HG03520 (cell line): ENCODE results near the gene DOK3.
A peak's percentile ranks its signal among the peaks of the same experiment; 100 is the strongest.

Source experiments
- ATAC-seq: cut with Tn5 transposase; IDR thresholded peaks from one replicate; pipeline ENCODE4 v1.9.1; 2021; ENCODE audit warnings: mild to moderate bottlenecking, moderate library complexity; ENCODE audit not compliant: unreplicated experiment

DOK3 gene, protein sequence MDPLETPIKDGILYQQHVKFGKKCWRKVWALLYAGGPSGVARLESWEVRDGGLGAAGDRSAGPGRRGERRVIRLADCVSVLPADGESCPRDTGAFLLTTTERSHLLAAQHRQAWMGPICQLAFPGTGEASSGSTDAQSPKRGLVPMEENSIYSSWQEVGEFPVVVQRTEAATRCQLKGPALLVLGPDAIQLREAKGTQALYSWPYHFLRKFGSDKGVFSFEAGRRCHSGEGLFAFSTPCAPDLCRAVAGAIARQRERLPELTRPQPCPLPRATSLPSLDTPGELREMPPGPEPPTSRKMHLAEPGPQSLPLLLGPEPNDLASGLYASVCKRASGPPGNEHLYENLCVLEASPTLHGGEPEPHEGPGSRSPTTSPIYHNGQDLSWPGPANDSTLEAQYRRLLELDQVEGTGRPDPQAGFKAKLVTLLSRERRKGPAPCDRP

DNA sequence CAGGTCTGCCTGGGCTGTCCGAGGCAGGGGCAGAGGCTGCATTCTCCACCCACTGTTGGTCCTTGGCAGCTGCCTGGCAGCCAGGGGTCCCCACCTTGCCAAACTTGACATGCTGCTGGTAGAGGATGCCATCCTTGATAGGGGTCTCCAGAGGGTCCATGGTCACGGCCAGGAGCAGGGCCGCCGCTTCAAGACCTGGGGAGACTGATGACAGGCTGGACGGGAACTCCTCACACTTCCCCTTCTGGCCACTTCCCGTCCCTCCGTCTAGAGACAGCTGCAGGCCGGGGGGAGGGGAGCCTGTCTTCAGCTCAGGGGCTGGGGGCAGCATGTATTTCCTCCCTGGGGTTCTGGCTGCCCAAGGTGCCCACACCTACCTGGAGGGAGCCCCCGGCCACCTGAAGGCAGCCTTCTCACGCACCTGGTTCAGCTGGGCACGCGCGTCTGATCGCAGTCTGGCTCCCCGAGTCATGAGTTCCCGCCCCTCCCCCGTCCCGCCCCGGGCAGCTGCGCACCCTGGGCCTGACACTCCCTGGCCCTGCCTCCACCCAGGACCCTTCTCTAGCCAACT, at the start of gene DOK3:
TSS of gene DOK3 (minus strand) at position 446 of the 571 bp plus-strand sequence. CDS start at position 160, 286 bp downstream.
- ATAC-seq: peak; percentile 24

- no peak for ATAC-seq
These were observed 48.2 kb upstream of the DOK3 start for GRCh38 chr5:177557796-177558195.

GRCh38 chr5:177557041-177557647, 47.5 kb upstream of the DOK3 start:
- no peak for ATAC-seq

DNA sequence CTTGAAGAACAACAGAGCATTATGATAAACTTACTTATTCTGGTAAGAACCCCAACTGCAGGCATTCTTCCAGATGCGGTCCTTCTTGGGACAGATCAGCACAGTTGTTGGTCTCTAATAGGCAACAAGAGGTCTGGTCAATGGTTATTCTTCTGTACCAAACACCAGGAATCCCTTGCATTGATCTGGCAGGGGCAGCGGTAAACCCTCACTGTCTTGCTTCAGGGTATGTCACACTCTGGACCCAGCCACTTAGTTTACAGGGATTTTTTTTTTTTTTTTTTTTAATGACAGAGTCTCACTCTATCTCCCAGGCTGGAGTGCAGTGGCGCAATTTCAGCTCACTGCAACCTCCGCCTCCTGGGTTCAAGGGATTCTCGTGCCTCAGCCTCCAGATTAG, 46.0 kb upstream of the DOK3 start:
- ATAC-seq: no peak

DNA sequence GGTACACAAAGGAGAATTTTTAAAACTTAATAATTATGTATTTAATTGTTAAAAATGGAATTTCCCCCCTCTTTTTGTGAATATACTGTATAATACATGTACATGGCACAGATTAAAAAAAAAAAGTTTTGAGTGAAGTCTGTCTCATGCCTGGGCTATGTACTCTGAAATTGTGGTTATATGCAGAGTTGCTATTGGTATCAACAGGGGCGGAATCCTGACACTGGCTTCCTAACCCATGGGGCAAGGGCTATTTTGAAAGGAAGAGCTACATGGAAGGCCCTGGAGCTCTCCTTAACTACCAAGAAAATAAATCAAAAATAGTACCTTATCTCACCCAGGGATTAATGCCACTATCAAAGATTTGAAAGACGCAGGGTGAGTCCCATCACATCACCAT, 45.6 kb upstream of the DOK3 start:
- no peak for ATAC-seq

DNA sequence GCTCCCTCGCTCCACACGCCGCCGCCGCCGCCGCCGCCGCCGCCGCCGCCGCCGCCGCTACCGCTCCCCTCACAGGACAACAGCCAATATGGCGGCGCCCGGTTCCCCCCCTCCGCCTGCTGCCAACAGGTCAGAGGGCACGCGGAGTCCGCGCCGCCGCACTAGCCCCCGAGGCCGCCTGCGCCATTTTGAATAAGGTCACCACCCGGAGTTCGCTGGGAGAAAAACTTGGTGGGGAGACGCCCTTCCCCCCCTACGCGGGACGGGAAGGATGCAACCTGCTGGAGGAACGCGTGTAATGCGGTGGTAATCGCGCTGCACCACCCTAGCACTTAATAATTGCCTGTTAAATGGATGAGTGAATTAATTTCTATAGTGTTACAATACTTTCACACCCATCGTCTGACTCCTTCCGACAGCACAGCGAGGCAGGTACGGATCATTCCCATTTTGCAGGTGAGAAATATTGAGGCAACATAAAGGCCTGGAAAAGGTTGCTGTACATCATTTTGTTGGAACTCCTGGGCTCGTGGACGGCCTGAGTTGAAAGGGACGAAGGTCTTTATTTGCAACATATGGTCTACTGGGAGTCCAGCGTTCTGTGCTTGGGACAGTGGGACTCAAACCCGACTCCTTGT, 45.0 kb upstream of the DOK3 start, which contains the start of gene FAM193B:
TSS of gene FAM193B (minus strand) at position 90 of the 638 bp plus-strand sequence. CDS start 105 bp downstream, outside the sequence.
- peak; percentile 80 for ATAC-seq

- peak; percentile 45 for ATAC-seq
These were observed 44.2 kb upstream of the DOK3 start for GRCh38 chr5:177553671-177554429.

DNA sequence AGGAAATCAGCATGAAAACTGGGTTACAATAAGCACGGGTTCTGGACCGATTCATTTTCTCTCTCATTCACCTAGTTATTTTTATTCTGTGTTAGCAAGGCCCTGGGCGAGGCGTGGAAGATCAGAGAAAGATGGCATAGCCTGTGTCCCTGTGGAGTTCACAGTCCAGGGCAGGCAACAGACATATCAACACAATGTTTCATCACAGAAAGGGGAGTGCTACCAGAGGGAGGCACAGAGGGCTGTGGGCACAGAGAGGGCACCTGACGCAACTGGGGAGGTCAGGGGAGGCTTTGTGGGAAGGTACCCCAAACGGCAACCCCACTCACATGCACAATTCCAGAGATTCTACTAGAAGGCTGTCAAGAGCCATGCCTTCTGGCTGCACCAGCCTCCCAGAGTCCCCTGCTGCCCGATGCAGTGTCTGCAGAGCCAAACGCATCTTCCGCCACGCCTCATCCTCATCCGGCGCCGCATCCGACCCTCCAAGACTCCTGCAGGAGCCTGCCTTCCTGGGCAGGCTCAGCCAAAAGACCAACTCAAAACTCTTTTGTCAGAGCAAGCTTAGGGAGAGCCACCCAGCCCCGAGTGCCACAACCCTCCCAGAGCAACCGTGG, 43.3 kb upstream of the DOK3 start:
- ATAC-seq: no peak

GRCh38 chr5:177550122-177550521, 40.5 kb upstream of the DOK3 start:
- no peak for ATAC-seq

DNA sequence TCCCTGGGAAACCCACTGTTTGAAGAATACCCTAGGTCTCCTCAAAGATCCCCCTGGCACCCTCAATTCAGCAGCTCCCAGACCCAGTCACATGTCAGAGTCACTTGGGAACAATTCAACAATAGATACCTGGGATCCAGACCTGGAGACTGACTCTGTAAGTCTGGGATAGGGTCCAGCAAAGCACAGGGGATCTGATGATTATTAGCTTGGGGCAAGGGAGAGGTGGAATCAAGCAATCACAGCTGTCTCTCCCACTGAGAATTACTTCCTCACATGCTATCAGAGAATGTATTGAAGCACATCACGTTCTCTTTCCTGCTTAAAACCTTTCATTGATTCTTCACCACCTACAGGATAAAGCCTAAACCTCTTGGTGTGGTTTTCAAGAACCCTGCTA, 38.9 kb upstream of the DOK3 start:
- no peak for ATAC-seq

GRCh38 chr5:177547736-177548135, 38.1 kb upstream of the DOK3 start:
- no peak for ATAC-seq

DNA sequence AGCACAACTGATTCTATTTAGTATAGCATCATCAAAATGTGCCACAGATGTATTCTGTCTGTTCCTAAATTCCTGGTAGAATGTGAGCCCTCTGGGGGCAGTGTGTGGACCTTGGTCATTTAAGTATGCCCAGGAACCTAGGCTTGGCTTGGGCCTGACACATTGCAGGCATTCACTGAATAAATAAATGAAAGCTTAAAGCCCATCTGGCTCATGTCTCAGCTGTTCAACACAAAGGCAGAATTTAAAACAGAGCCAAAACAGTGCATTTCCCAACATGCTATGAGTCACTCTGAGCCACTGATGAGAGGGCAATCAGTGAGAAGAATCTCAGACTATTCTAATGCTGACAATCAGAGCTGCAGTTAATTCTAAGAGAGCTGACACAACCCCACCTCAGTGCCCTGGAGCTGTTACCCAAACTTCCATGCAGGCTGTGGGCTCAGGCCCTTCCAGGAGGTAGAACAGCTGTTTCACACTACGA, 36.7 kb upstream of the DOK3 start:
- ATAC-seq: no peak

DNA sequence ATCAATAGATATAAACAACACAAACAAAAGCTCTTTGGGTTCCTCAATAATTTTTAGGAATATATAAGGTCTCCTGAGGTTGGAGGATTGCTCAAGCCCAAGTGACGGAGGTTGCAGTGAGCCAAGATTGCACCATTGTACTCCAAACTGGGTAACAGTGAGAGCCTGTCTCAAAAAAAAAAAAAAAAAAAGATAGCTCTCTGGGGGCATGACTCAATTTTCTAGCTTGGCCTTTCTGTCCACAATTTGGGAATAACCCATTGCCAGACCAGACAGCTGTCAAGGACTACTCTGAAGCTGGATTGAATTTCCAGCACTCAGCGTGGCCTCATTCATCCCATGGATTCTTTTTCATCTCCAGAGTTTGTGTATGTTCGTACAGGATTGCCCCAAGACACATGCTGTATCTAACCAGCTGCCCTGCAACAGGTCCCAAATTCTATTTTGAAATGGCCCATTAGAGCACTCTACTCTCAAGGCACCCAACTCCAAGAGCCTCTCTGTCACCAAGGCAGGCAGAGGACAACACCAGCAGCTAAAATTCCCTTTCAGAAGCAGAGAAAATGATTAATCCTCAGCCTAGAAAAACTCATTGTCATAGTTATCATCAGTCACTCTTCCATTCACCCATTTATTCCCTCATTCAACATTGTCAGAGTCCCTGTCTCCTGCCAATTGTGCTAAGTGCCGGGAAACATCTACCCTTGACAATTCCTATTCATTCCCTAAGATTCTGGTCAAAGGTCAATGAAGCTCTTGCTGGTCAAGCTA, 36.0 kb upstream of the DOK3 start:
- ATAC-seq: no peak

DNA sequence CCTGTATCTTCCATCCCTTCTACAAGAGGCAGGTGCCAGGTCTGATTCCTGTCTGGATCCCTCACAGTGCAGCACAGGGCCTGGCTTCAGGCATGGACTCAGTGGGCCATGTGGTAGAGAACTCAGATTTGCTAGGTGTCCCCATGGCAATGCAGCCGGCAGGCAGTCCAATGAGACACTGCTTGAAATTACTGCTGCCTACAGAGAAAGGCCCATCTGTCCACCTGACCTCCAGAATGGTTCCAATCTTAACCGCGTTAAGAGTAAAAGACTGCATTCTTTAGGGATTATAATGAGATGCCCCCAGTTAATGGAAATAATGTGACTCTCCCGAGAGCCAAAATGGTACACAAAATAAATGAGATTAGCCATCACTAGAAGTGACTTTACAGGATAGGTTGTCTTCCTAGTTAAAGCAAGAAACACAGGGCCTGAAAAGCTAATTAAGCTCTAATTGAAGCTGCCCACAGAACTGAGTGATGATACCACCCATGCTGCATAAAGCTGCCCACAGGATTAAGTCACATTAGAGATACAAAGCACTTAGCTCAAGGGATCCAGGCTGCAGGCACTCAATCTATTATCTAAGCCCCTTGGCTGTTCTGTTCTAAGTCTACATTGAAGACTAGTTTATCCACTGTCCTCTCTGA, 33.3 kb upstream of the DOK3 start:
- ATAC-seq: no peak

- no peak for ATAC-seq
These were observed 30.8 kb upstream of the DOK3 start for GRCh38 chr5:177540438-177540837.

DNA sequence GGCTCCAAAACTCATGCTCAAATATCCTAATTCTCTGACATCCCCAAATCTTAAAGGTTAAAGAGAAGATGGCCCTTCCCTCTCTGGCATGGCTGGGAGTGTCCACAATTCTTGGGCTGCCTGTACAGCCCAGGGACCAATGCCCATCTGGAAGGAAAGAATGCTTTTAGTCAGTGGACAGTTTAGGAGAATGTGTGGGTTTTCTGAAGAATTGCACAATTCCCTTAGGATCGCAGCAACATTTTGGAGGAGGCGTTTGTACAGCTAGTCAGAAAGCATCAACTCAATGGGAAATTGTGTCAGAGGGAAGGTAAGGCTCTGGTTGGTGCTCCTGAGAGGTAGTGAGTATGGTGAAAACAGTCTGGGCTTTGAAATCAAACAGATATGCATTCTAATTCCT, 29.8 kb upstream of the DOK3 start:
- no peak for ATAC-seq

DNA sequence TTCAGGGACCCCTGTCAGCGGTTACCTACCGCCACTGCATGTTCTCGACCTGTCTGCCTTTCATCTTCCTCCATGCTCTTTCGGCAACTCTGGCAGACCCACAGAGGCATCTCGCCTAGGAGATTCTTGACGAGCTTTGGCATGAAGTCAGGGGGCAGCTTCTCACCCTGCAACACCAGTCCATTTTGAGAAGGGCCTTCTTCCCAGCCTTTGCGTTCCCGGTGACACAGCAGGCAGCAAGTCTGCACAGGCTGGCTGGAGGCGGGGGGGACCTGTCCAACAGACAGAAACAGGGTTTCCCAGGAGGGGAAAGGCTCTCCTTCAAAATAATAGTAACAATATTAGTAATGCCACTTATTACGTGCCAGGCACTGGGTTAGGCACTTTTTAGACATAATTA, 29.2 kb upstream of the DOK3 start:
- no peak for ATAC-seq

DNA sequence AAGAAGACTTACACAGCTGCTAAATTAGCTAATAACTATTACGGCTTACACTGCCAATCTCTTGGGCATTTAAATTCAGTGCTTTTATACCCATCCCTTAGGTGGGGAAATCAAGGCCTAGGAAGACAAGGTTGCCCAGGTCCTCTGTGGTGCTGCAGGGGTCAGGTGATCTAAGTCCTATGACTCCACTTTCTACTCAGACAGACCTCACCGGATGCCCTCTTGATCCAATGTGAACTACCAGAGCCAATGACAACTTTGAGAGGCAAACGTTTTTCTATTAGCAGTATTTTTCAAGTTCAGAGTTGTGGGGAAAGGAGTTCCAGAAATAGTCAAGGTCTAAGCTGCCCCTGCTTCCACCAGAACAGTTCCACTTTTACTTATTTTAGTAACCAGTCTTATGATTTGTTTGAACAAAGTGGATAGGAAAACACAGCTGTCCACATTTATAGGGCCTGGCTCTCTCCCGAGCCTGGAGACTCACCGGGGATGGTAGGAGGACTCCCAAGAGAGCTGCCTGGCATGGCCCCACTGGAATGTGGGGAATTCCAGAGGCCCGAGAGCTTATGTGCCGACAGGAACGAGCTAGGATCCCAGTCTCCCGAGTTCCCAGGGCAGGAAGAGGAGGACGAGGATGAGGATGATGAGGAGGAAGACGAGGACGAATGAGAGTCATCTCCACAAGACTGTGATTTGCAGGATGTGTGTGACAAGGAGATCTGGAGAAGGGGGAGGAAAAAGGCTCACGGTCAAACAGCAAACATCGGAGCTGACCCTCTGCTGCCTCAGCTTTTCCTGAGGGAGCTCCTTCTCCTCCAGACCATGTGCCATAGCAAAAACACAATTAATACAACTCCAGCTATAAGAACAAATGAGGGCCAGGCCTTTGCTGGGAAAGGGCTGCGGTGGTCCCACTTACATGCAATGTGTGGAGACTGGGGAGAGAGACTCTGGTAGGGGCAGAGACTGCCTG, 28.0 kb upstream of the DOK3 start:
- no peak for ATAC-seq
